OCI-LY7 (cell line): ENCODE data around the gene ARHGAP28. TPM values are rescaled to one million over a fixed set of nuclear protein-coding genes. Genes with fewer than 3 reads are reported as not detected.

Source experiments
- BruUV-seq: library from RNA; stranded (reverse); fragments of 400-500 nt; replicated peaks from 2 replicates; lab custom pipeline; 2021; lab: Mats Ljungman, UMichigan
- CTCF ChIA-PET: fragments of 300-600 bp; sonication (Branson Sonifier 250); formaldehyde crosslinking; loops from one replicate; lab custom pipeline; 2022; ENCODE audit warnings: antibody characterized with exemption; ENCODE audit not compliant: unreplicated experiment; lab: Charles Lee
- POLR2A ChIA-PET: fragments of 300-600 bp; sonication (Branson Sonifier 250); formaldehyde crosslinking; loops from one replicate; lab custom pipeline; 2022; ENCODE audit warnings: antibody characterized with exemption; lab: Charles Lee
- DNase-seq: peaks from one replicate; pipeline ENCODE4 v3.0.0-alpha.2; 2015; ENCODE audit warnings: low spot score
- H2AFZ ChIP-seq: fragments of 200-600 bp; sonication (generic), shearing (Covaris generic); 2 replicates; pipeline ENCODE4 v1.6.1; 2014; ENCODE audit warnings: mild to moderate bottlenecking, antibody characterized with exemption, low read length, moderate library complexity
- H3K27ac ChIP-seq: fragments of 200-600 bp; sonication (generic); 2 replicates; pipeline ENCODE4 v1.5.1; 2014; ENCODE audit warnings: mixed run types, low read depth, mild to moderate bottlenecking, moderate library complexity, low read length, inconsistent platforms; ENCODE audit not compliant: poor library complexity, severe bottlenecking
- H3K36me3 ChIP-seq: fragments of 200-600 bp; sonication (generic); 2 replicates; pipeline ENCODE4 v1.6.1; 2014; ENCODE audit warnings: mild to moderate bottlenecking, antibody characterized with exemption, low read length, moderate library complexity, mixed read lengths; ENCODE audit not compliant: insufficient read depth
- H3K4me1 ChIP-seq: fragments of 200-600 bp; sonication (generic); 2 replicates; pipeline ENCODE4 v1.5.1; 2014; ENCODE audit warnings: mild to moderate bottlenecking, low read length; ENCODE audit not compliant: insufficient read depth, poor library complexity, severe bottlenecking
- H3K4me2 ChIP-seq: fragments of 200-600 bp; sonication (generic); 2 replicates; pipeline ENCODE4 v1.6.1; 2014; ENCODE audit warnings: mild to moderate bottlenecking, low read length
- H3K4me3 ChIP-seq: fragments of 200-600 bp; sonication (generic); 2 replicates; pipeline ENCODE4 v1.5.1; 2014; ENCODE audit warnings: mild to moderate bottlenecking, low read depth, low read length; ENCODE audit not compliant: poor library complexity, severe bottlenecking
- H3K79me2 ChIP-seq: fragments of 200-600 bp; sonication (generic); 2 replicates; pipeline ENCODE4 v1.6.1; 2016; ENCODE audit warnings: low read depth, mild to moderate bottlenecking, low read length, moderate library complexity, mixed read lengths; ENCODE audit not compliant: insufficient read depth
- H3K9me2 ChIP-seq: fragments of 200-600 bp; sonication (generic); 2 replicates; pipeline ENCODE4 v1.6.1; 2016; ENCODE audit warnings: mild to moderate bottlenecking, low read length, mixed read lengths; ENCODE audit not compliant: insufficient read depth
- H3K9me3 ChIP-seq: fragments of 200-600 bp; sonication (generic); 2 replicates; pipeline ENCODE4 v1.6.1; 2014; ENCODE audit warnings: mild to moderate bottlenecking, mixed run types, low read length, mixed read lengths
- H4K20me1 ChIP-seq: fragments of 200-600 bp; sonication (generic); 2 replicates; pipeline ENCODE4 v1.6.1; 2014; ENCODE audit warnings: mild to moderate bottlenecking, antibody characterized with exemption, low read length, moderate library complexity, mixed read lengths; ENCODE audit not compliant: insufficient read depth
- CTCF ChIP-seq: fragments of 200-600 bp; sonication (generic); conservative IDR thresholded peaks from 2 replicates; pipeline ENCODE4 v1.5.1; 2014; ENCODE audit warnings: mild to moderate bottlenecking, antibody characterized with exemption, low read length, moderate library complexity, mixed read lengths
- EZH2phosphoT487 ChIP-seq: fragments of 200-600 bp; sonication (generic); IDR thresholded peaks from 2 replicates; pipeline ENCODE4 v1.6.1; 2018; ENCODE audit warnings: low read depth, borderline replicate concordance, mild to moderate bottlenecking, mixed run types, antibody characterized with exemption, low read length, moderate library complexity, mixed read lengths
- intact Hi-C: fragments of 100-400 bp; cut with micrococcal nuclease; formaldehyde crosslinking; loops from one replicate; pipeline ENCODE4 v1.10.0; 2022; ENCODE audit not compliant: unreplicated experiment
- total RNA-seq, 2 experiments: library from RNA; depleted of rRNA in 1 of 2; stranded (reverse); fragments of >200 nt in 1 of 2; shearing (Covaris generic) in 1 of 2; gene quantifications; 2 replicates each; pipeline ENCODE4 v1.2.3, GENCODE V29; 2014 to 2022

Gene ARHGAP28
- total RNA-seq, 2 experiments from 2014 or later = not detected

GRCh38 chr18:6708890-6709289 is 20.6 kb upstream of the ARHGAP28 start:
- H3K27ac ChIP-seq = no peak overlapping the region
- no peaks in the 10 kb centered on the region for H3K4me1 ChIP-seq
- H3K36me3 ChIP-seq = no peaks in the 10 kb centered on the region
- H3K9me3 ChIP-seq = no peaks in the 10 kb centered on the region
- H3K9me2 ChIP-seq = no peaks in the 10 kb centered on the region
- ChIA-PET CTCF (no interaction called here), POLR2A (interaction anchor here (0.6 kb wide), 1 partner anchor 706 kb away, joined by 4 read pairs; no protein-coding TSS in a partner anchor)
- DNase-seq = no peak
- BruUV-seq = no TSS peak
- no peak overlapping the region for H3K4me3 ChIP-seq
- no peaks in the 10 kb centered on the region for H4K20me1 ChIP-seq
- H3K79me2 ChIP-seq = no peaks in the 10 kb centered on the region
- intact Hi-C loops = no loop called here
- H3K4me2 ChIP-seq = no peak overlapping the region
- TF ChIP-seq EZH2phosphoT487 = no peak
- TF ChIP-seq CTCF = no peak
- H2AFZ ChIP-seq = no peak overlapping the region

DNA sequence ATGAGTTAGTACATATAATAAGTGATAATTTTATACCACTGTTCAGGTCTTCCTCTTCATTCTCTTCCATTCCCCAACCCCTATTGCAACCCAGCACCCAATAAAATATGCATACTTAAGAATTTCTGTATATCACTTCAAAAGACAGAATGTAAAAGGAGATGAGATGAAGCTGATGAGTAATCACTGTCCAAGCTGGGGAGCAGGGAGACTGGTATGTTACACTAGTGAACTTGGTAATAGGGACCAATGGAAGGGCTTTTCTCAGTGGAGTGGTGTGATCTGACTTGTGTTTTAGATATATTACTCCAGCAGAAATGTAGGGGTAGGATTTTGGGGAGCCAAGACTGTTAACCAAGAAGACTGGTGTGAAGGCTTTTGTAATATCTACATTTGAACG is 18.0 kb upstream of the ARHGAP28 start:
- Histone ChIP-seq H3K4me3 (no peak overlapping the region), H3K9me2 (no peaks in the 10 kb centered on the region), H4K20me1 (no peaks in the 10 kb centered on the region), H3K9me3 (no peaks in the 10 kb centered on the region), H2AFZ (no peak overlapping the region), H3K79me2 (no peaks in the 10 kb centered on the region), H3K4me2 (no peak overlapping the region), H3K36me3 (no peaks in the 10 kb centered on the region), H3K4me1 (no peaks in the 10 kb centered on the region), H3K27ac (no peak overlapping the region)
- no peak for TF ChIP-seq EZH2phosphoT487
- TF ChIP-seq CTCF = no peak
- no TSS peak for BruUV-seq
- no peak for DNase-seq
- intact Hi-C loops = no loop called here
- ChIA-PET POLR2A (no interaction called here), CTCF (no interaction called here)

DNA sequence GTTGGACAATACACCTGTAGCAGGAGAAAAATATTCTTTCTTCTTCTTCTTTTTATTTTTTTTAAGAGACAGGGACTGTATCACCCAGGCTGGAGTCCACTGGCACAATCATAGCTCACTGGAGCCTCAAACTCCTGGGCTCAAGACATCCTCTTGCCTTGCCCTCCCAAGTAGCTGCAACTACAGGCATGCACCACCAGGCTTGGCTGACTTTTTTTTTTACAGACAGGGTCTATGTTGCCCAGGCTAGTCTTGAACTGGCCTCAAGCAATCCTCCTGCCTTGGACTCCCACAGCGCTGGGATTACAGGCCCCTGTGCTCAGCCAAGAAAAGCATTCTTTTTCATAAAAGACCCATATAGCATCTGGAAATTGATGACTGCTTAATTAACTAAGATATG is 17.1 kb upstream of the ARHGAP28 start:
- no peak for DNase-seq
- no peaks in the 10 kb centered on the region for H3K36me3 ChIP-seq
- no peaks in the 10 kb centered on the region for H3K4me1 ChIP-seq
- H3K4me3 ChIP-seq = no peak overlapping the region
- no peaks in the 10 kb centered on the region for H3K9me3 ChIP-seq
- intact Hi-C loops = no loop called here
- no TSS peak for BruUV-seq
- H3K4me2 ChIP-seq = no peak overlapping the region
- no peaks in the 10 kb centered on the region for H4K20me1 ChIP-seq
- no peaks in the 10 kb centered on the region for H3K9me2 ChIP-seq
- H3K79me2 ChIP-seq = no peaks in the 10 kb centered on the region
- H2AFZ ChIP-seq = no peak overlapping the region
- ChIA-PET POLR2A (no interaction called here), CTCF (no interaction called here)
- TF ChIP-seq CTCF = no peak
- no peak for TF ChIP-seq EZH2phosphoT487
- H3K27ac ChIP-seq = no peak overlapping the region
